ENCODE results near the gene CPOX.

DNA sequence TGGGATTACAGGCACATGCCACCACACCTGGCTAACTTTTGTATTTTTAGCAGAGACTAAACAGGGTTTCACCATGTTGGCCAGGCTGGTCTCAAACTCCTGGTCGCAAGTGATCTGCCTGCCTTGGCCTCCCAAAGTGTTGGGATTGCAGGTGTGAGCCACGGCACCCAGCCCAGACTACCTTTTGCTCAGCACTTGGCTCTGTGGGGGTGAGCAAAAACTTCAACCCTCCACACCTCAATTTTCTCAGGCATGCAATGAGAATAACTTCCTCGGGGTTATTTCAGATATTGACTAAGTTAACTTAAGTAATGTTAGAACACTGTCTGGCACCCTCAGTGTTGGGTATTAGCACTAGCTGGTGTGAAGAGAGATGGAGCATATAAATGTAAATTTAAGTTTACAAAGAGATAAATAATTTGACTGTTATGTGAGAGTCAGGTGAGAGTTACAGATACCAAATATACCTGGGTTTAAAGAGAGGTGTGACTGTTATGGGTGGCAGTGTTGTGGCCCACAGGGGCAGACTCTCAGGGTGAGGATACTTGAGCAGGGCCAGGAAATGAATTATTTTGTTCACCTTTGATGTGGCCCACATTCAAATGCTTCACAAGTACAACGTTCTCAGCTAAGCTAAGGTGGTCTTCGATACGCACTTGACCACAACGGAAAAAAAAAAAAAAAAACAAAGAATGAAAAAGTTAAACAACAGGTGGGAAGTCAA is 29.0 kb downstream of the CPOX start:
- TF ChIP-seq EP300 (IDR thresholded peaks at IDR 0.05; ENCODE audit: borderline replicate concordance) (no peak), CEBPB (IDR thresholded peaks at IDR 0.05) (no peak), TCF12 (IDR thresholded peaks at IDR 0.05; ENCODE audit: low read depth) (no peak), RAD21 (IDR thresholded peaks at IDR 0.05; ENCODE audit: low read depth) (no peak), TAF1 (IDR thresholded peaks at IDR 0.05; ENCODE audit: low read depth) (no peak), EGR1 (IDR thresholded peaks at IDR 0.05) (no peak), TEAD4 (IDR thresholded peaks at IDR 0.05) (no peak), CREB1 (IDR thresholded peaks at IDR 0.05; ENCODE audit: low read depth) (no peak), ZBTB7A (IDR thresholded peaks at IDR 0.05; ENCODE audit: low read depth) (no peak), FOXM1 (IDR thresholded peaks at IDR 0.05; ENCODE audit: borderline replicate concordance, low read depth) (no peak)
- TF ChIP-seq, protein P1, sequence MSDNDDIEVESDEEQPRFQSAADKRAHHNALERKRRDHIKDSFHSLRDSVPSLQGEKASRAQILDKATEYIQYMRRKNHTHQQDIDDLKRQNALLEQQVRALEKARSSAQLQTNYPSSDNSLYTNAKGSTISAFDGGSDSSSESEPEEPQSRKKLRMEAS (IDR thresholded peaks at IDR 0.05) = no peak
- TF ChIP-seq, protein P2, sequence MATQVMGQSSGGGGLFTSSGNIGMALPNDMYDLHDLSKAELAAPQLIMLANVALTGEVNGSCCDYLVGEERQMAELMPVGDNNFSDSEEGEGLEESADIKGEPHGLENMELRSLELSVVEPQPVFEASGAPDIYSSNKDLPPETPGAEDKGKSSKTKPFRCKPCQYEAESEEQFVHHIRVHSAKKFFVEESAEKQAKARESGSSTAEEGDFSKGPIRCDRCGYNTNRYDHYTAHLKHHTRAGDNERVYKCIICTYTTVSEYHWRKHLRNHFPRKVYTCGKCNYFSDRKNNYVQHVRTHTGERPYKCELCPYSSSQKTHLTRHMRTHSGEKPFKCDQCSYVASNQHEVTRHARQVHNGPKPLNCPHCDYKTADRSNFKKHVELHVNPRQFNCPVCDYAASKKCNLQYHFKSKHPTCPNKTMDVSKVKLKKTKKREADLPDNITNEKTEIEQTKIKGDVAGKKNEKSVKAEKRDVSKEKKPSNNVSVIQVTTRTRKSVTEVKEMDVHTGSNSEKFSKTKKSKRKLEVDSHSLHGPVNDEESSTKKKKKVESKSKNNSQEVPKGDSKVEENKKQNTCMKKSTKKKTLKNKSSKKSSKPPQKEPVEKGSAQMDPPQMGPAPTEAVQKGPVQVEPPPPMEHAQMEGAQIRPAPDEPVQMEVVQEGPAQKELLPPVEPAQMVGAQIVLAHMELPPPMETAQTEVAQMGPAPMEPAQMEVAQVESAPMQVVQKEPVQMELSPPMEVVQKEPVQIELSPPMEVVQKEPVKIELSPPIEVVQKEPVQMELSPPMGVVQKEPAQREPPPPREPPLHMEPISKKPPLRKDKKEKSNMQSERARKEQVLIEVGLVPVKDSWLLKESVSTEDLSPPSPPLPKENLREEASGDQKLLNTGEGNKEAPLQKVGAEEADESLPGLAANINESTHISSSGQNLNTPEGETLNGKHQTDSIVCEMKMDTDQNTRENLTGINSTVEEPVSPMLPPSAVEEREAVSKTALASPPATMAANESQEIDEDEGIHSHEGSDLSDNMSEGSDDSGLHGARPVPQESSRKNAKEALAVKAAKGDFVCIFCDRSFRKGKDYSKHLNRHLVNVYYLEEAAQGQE (IDR thresholded peaks at IDR 0.05; ENCODE audit: low read depth) = no peak
